ENCODE measurements around the gene SOHLH2. TPM values are rescaled to one million over a fixed set of nuclear protein-coding genes. Genes with fewer than 3 reads are reported as not detected.
A peak's percentile ranks its signal among the peaks of the same experiment; 100 is the strongest.

The SOHLH2 gene
- polyA plus RNA-seq, 4 donors, result 0.74 to 4.1 (median 2.4) TPM

DNA sequence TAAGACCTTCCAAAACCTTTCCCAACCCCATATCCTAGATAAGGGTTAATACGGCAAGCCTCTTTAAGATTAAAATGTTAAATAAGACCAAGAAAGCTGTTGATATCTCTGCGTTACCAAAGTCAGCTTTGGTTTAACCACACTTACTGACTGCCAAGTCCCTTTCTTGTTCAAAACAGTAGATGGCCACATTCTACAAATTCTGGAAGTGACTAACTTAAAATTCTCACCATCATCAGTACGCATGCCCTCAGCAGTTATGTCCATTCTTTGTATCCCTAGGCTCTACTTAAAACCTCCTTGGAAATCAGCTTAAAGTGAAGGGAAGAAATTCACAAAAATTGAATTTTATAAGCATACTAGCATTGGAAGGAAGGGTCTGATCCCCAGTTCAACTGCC, 23.6 kb downstream of the SOHLH2 start:
- DNase-seq (ENCODE audit: low read depth in 4 of 4, low spot score in 3 of 4), result no peak

DNA sequence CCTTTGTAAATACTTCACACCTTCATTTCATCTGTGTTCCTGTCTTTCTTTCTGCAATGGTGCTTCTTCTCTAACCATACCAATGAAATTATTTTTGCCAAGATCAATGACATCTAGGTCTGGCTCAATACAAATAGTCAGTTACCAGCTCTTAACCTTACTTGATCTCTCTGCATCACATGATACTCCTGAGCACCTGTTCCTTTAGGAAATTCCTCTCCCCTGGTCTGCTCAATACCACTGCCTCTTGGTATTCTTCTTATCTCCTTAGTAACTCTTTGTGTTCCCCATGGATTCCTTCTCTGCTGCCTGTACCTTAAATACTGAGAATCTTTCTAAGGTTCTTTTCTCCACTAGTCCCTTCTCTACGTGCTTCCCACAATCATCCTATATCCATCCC, 25.9 kb downstream of the SOHLH2 start:
- no peak for DNase-seq (ENCODE audit: low read depth in 4 of 4, low spot score in 3 of 4)

DNA sequence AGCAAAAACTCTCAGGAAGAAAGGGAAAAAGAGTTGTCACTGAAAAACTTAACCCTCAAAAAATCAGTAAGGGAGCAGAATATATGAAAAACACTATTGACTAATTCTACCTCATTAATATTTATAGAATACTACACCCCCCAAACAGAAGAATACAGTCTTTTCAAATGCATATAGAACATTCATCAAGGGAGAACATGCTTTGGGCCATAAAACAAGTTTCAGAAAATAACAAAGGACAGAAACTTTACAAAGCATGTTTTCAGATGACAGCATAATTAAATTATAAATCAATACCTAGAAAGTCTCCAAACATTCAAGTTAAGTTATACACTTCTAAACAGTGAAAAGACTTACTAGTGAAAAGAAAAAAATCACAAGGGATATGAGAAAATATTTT, 30.5 kb downstream of the SOHLH2 start:
- DNase-seq (ENCODE audit: low read depth in 4 of 4, low spot score in 3 of 4), result no peak

DNA sequence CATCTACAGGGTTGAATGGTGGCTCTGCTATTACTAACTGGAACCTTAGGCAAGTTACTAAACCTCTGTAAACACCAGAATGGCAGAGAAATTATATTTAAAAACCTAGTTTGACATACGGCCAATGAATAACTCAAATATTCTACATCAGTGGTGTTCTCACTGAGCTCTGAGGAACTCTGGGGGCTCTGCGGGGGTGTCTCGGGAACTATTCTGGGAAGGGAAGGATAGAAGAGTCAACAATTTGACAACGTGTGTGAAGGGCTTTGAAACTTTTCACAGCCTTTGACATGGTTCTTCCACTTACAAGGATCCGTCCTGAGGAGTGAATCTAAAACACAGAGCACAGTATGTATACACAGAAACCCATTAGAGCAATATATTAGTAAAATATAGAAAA, 38.7 kb downstream of the SOHLH2 start:
- no peak for DNase-seq (ENCODE audit: low read depth in 4 of 4, low spot score in 3 of 4)

DNA sequence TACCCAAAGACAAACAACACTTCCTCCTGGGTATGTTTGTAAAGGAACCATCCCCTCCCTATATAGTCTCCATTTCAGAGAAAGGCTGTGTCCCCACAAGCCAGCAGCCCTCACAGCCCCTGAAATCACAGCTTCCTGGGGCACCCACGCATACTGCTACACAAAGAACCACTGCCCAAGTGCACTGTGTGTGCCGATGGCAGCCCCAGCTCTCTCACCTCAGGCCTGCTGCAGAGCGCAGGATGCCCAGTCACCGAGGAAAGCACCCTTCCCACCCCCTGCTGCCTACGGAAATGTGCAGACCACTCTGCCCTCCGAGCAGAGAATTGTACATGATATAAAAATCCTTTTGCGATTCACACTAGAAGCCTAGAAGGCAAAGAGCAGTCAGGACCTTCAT, 39.4 kb downstream of the SOHLH2 start:
- DNase-seq (ENCODE audit: low read depth in 4 of 4, low spot score in 3 of 4), result no peak

DNA sequence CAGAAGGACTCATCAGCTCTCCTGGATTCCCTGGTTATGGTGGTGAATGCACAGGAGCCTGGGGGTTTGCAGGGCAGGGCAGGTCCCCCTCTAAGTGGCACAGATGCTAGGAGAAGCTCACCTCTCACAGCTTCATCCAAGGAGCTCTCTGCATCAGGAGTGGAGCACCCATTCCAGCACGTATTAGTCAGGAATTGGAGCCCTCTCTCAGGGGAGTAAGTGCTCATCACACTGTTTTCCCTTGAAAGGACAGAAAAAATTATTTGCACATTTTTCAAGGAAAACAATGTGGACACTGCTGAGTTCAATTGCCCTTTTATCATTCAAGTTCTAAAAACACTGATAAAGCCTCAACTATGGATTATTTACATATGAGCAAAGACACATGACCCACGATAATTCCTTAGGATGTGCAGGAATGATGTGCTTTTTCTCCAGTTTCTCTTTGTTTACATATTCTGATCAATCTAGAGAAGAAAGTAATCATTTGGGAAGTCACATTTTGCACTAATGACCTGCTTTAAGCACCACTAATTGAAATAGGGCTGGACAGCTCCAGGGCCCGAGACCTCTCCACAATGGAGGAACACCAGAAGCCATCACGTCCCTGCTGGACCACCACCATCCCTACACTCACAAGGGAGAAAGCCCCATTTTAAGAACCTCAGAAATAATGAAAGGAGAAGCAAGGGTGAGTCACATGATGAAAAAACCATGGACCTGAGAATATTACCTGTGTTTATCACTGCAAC, 40.6 kb downstream of the SOHLH2 start:
- no peak for DNase-seq (ENCODE audit: low read depth in 4 of 4, low spot score in 3 of 4)

DNA sequence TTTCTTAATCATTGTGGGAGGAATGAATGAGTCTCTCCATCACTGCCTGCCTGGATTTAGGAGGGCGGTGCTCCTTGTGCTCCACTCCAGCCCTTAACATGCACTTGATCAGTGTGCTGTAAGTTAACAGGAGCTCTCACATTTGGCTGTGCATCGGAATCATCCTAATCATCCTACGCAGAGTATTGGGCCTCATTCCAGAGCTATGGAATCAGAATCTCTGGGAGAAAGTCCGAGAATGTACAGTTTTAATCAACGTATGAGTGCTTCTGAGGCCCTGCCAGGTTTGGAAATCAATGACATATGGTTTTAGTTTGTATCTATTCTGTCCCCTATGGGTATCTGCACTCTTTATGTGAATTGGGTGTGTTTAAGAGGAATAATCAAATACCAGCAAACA, 48.3 kb downstream of the SOHLH2 start:
- DNase-seq (ENCODE audit: low read depth in 4 of 4, low spot score in 3 of 4), result no peak

DNA sequence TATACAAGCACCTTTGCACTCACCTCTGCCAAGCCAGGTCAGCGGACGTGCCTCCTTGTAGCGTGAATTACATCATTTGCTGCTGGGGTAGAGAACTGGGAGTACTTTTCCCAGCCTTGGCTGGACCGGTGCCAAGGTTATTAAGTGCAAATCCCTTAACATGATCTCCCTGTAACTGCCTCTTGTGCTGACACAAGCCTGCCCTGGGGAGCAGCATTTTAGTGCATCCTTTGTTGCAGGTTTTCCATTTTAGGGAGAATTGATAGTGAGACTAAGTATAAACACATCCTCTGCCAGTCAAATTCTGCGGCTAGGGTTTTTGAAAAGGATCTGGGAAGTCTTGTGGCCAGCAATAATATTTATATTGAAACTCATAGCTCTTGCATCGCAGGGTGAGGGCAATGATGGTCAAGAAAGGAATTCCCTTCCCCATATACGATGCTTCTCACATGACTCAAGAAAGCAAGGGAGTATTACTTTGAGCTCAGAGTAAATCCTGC, 50.5 kb downstream of the SOHLH2 start:
- DNase-seq (ENCODE audit: low read depth in 4 of 4, low spot score in 3 of 4), result peak in 3 of 4 donors; percentile 27 to 54 (median 39)

DNA sequence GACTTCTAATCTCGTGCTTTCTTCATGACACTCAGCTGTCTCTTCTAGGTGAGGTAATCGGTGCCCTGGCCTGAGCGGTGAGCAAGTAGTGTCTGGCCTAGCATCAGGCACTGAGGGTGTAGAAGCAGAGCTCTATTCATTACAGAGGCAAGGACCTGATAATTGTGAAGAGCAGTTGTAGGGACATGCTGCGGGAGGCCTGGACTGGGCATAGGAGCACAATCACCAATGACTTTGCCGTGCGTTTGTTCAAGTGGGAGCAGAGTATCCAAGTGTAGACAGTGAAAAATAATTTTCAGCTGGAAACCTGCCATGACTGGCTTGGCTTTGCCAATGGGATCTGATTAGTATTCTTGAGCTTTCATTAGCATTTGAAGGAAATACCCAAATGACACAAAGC, 51.1 kb downstream of the SOHLH2 start:
- no peak for DNase-seq (ENCODE audit: low read depth in 4 of 4, low spot score in 3 of 4)

DNA sequence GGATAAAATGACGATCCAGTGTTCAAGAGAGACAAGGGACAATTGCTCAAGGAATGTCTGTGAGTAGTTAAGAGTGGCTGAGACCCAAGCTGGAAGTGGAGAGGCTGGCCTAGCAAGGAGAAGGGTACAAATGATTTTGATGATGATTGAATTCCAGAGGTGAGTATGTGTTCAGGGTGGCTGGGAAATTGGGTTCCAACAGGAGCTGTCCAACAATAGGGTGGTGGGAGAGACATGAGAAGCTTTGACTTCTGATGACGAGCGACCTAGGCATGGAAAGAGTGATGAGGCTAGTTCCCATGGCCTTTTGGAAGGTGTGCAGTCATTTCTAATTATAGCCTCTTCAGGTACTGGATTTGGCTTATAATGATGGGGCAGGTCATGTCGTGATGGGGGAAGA, 54.1 kb downstream of the SOHLH2 start:
- no peak for DNase-seq (ENCODE audit: low read depth in 4 of 4, low spot score in 3 of 4)

DNA sequence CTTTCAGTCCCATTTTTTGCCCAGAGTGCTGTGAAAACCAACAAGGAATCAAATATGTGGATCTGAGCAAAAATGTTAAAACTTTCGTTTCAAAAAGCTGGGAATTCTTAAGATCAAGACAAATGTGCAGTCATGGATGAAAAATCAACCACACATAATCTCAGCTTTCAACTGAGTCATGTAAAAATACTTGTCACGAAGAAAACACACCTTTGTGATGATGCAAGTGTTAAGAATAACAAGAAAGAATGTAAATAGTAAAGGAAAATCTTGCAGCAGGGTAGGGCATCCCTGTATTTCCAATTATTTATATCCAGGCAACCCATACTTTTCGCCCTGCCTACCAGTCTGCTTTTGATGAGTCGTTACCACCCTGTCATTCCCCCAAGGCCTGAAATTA, 55.7 kb downstream of the SOHLH2 start:
- DNase-seq (ENCODE audit: low read depth in 4 of 4, low spot score in 3 of 4), result no peak

DNA sequence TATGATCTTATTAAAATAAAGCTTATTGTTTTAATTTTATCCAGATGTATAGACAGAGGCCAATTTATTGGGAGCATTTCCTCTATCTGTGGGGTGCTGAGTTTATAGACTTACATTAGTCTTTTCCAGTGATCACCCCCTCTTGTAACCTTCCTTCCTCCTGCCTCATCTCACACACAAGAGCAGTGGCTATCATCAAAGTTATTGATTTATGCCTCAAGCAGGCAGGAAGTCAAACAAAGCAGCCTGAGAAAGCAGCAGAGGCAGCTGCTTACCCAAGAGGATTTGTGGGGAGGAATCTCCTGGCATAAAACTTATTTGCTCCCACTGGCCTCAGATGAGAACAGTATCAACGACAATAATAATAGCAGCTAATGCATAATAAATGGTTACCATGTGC, 56.9 kb downstream of the SOHLH2 start:
- no peak for DNase-seq (ENCODE audit: low read depth in 4 of 4, low spot score in 3 of 4)

DNA sequence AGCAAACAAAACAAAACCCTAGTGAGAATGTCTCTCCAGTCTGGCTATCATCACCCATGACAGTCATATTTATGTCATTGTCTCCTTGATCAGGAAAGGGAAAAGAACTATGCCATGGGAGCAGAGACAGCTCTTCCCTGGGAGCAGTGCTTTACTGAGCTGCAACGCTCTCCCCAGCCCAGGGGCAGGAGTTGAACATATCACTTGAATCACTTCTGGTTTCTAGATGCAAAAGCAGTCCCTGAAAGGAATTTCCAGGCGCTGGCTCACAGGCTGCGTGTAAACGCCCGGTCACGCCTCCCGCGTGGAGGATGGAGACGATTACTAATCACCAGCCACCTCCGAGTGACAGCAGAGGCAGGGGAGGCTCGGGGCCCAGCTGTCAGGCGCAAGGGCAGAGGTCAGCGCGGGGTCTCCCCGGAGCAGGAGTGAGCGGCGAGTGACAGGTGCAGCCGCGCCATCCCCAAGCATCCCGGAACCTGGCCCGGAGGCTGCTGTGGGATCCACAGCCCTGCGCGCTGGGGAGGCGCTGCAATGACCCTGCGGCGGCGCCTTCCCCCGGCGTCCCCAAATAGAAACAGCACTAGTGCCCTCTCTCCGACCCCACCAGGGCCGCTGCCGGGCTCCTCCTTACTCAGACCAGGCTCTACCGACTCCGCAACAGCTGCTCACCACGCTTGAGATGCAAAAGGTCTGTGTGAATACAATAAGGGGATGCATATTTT, 59.6 kb downstream of the SOHLH2 start:
- no peak for DNase-seq (ENCODE audit: low read depth in 4 of 4, low spot score in 3 of 4)

DNA sequence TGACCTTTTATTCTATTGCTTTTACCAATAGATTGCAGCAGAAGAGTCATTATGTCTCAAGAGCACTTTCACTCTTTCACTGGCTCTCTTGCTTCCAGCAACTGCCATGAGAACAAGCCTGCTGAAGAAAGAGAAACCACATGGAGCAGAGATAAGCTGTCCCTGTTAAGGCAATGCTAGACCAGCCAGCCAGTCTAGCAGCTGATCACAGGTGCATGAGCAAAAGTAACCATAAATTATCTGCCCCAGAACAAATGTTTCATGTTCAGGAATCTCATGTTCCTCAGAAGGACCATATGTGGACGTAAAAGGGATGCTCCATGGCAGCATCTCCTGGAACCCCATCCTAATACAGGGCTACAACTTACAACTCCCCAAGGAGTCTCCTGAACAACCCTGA, 62.8 kb downstream of the SOHLH2 start:
- no peak for DNase-seq (ENCODE audit: low read depth in 4 of 4, low spot score in 3 of 4)

DNA sequence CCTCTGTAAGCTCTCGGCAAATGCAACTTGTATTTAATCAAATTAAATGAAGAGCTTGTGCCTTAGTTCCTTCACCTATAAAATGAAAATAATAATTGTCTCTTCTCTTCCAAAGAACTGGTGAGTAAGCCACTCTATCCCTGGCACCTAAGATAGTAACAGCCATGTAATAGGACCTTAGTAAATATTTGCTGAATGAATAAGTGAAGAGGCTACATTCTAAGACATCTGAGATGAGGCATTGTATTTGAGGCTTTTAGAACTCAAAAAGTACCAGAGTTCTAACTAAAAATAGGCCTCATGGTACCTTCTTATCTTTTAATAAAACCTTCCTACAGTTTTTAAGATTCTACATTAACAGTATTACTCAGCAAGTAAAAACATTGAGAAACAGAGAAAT, 65.9 kb downstream of the SOHLH2 start:
- no peak for DNase-seq (ENCODE audit: low read depth in 4 of 4, low spot score in 3 of 4)

DNA sequence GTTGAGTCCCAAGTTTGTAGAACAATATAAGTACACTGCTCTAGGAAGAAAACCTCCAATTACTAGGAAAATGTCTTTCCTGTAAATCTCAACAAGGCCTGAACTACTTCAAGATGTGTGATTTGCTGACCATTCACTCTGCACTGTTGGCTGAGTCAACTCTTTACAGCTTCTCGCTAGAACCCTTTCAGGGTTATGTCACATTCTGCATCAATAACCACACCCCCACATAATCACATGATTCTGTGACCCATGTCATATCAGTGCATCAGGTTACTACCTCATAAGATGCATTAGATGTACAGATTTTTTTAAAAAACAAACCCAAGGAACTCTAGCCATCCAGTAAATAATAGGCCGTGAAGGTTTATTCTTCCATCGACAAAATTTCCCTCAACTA, 67.0 kb downstream of the SOHLH2 start:
- no peak for DNase-seq (ENCODE audit: low read depth in 4 of 4, low spot score in 3 of 4)

DNA sequence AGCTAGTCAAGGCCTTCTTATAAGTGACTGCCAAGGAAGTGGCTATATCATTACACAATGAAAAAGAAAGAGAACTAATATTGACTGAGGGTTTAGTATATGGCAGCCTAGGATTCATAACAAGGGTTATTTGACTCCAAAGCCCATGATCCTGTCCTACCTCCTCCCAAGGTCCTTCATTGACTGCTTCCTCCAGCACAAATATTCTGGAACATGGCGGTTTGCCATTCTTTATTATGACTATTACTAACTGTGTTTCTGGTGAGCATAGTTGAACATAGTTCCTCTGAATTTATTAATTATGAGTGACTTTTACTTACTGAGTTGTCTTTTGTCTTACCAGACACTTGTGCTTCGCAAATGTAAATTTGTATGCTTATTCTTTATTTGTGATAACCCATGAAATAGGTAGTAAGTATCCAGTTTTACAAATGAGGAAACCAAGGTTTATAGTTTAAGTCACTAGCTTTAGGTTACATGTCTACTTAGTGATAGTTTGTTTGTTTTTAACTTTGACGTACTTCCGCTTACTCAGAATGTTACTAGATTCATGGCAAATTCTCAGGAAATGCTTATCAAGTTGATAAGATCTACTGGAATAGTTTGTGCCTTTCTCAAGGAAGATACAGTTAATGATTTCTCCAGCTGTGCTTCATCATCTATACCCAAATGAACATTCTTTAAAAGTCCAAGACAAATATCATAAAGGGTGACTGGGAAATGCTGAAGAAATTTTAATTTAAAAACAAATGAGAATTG, 67.7 kb downstream of the SOHLH2 start:
- no peak for DNase-seq (ENCODE audit: low read depth in 4 of 4, low spot score in 3 of 4)

DNA sequence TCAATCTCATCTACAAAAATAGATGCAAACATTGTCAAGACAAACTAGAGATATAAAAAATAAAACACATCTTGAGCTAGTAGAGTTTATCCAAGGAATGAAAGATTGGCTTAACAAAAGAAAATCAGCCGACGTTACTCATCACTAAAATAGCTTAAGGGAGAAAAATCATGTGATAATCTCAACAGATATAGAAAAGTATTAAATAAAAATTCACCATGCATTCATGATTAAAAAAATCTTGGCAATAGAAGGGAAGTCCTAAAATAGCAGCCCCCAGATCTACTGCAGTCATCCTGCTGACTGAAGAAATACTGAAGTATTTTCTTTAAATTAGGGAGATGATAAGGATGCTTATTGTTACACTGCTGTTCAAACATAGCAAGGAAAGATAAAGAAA, 70.6 kb downstream of the SOHLH2 start:
- DNase-seq (ENCODE audit: low read depth in 4 of 4, low spot score in 3 of 4), result no peak

DNA sequence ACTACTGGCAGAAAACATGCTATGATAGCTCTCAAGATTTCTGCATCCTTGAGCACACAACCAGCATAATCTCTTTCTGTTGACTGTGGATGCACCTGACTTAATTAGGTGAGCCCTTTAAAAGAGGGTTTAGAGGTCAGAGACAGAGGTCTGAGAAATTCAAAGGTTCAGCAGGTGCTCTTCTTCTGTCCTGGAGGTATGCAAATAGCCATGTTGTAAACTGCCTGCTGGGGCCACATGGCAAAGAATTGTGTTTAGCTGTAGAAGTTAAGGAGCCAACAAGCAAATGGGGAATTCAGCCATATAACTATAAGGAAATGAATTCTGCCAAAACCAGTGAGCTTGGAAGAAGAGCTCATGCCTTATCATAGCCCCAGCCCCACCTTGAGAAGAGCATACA, 71.6 kb downstream of the SOHLH2 start:
- no peak for DNase-seq (ENCODE audit: low read depth in 4 of 4, low spot score in 3 of 4)

DNA sequence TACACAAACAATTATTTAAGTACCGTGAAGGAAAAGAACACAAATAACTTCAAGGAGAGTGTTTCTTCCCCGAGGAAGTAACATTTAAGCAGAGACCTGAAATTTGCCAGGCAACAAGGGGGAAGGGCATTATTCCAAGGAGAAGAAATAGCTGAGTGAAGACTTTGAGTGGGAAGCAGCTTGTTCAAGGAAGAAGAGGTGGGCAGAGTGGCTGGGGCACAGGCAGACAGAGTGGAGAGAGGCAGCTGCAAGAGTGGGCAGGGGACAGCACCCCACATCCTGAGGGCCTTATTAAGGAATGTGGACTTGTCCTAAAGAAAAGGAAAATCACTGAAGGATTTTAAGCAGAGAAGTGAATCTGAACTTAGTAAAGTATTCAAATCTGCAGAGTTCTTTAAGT, 78.5 kb downstream of the SOHLH2 start:
- DNase-seq (ENCODE audit: low read depth in 4 of 4, low spot score in 3 of 4), result no peak

DNA sequence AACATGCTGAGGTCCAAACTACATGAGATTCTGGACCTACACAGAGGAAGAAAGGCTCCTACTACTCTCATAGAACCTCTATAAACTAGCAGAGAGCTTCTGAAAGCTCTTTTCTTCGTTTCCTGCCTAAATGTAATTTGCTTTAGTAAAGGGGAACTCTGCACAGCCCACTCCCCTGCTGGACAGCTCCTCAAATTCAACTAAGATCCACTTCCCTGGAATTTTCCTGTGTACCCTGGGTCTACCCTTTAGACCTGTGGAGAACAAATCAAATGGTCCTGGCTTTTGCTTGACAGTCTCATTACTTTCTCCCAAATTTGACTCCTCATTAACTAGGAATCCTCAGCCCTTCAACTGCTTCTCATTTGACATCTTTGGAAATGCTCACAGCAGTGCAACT, 79.7 kb downstream of the SOHLH2 start:
- DNase-seq (ENCODE audit: low read depth in 4 of 4, low spot score in 3 of 4), result no peak
